K562 treated with DMSO at 1 percent for 4 hours (cell line): Measurements from ENCODE around the gene BHLHA9. TPM values are rescaled to one million over a fixed set of nuclear protein-coding genes. Genes with fewer than 3 reads are reported as not detected.

Source experiments
- total RNA-seq: library from RNA; unstranded; fragments of 300-600 nt; gene quantifications from 2 replicates; pipeline ENCODE4 v1.2.3, GENCODE V29; 2022; ENCODE audit not compliant: insufficient read depth

The BHLHA9 gene
- not detected in 2 replicates for total RNA-seq

GRCh38 chr17:1270210-1271029 is at the start of gene BHLHA9:
Gene BHLHA9, plus strand, starts transcription at chr17:1270444. Its CDS starts 120 bp downstream, at chr17:1270564.

Other genes starting within 250 kb of the BHLHA9 start
- gene ABR, start 90.5 kb upstream of the BHLHA9 start, total RNA-seq = 0.91 and 1.3 TPM in 2 replicates
- not detected in 2 replicates for gene TRARG1, start 9.2 kb downstream of the BHLHA9 start, total RNA-seq
- 184 and 201 TPM in 2 replicates for gene YWHAE, start 129.8 kb downstream of the BHLHA9 start, total RNA-seq
- 15.7 and 21.2 TPM in 2 replicates for gene CRK, start 185.8 kb downstream of the BHLHA9 start, total RNA-seq
- 24.7 and 26.9 TPM in 2 replicates for gene MYO1C, start 222.2 kb downstream of the BHLHA9 start, total RNA-seq
- gene INPP5K, start 246.2 kb downstream of the BHLHA9 start, total RNA-seq = 22.7 and 27.5 TPM in 2 replicates